Cardiac muscle cell (in vitro differentiated cells and primary cell): ENCODE data around the gene DMAP1. TPM values are rescaled to one million over a fixed set of nuclear protein-coding genes. Genes with fewer than 3 reads are reported as not detected.

Experiments
- DNase-seq, 2 donors: peaks; one replicate each; pipeline versions ENCODE4 v3.0.0 to v3.0.0-alpha.2; 2010 to 2017; ENCODE audit warnings: low read depth in 1 of 2, low spot score in 1 of 2
- H3K27ac ChIP-seq: fragments of 200-600 bp; sonication (generic); 2 replicates; pipeline ENCODE4 v1.5.1; 2016
- H3K27me3 ChIP-seq: fragments of 200-600 bp; sonication (generic); 2 replicates; pipeline ENCODE4 v1.6.0; 2016; ENCODE audit warnings: control low read depth
- H3K36me3 ChIP-seq: fragments of 200-600 bp; sonication (generic); 2 replicates; pipeline ENCODE4 v1.5.1; 2016; ENCODE audit warnings: control low read depth
- H3K4me1 ChIP-seq: fragments of 200-600 bp; sonication (generic); 2 replicates; pipeline ENCODE4 v1.8.1; 2017; ENCODE audit warnings: low read depth, mild to moderate bottlenecking, mixed run types
- H3K4me3 ChIP-seq: fragments of 200-600 bp; sonication (generic); 2 replicates; pipeline ENCODE4 v1.5.1; 2016; ENCODE audit warnings: mild to moderate bottlenecking
- H3K9me3 ChIP-seq: fragments of 200-600 bp; sonication (generic); 2 replicates; pipeline ENCODE4 v1.5.1; 2017; ENCODE audit warnings: low read depth, mild to moderate bottlenecking, control low read depth
- polyA plus RNA-seq: library from polyadenylated mRNA; unstranded; fragments of >200 nt; fragmentation: Nextera tagmentation; extraction: Ambion mirVana; gene quantifications from 2 replicates; pipeline ENCODE4 v1.2.1, GENCODE V29; 2016
- total RNA-seq: library from RNA; depleted of rRNA; stranded (reverse); fragments of >200 nt; gene quantifications from 2 replicates; pipeline ENCODE4 v1.2.3, GENCODE V29; 2016
- TF ChIP-seq, protein P1 (sequence below): IDR thresholded peaks from 2 replicates; pipeline ENCODE4 v1.5.1; 2012; ENCODE audit warnings: low read depth, mild to moderate bottlenecking, low read length

The DMAP1 gene
- total and polyA plus RNA-seq, 2 experiments from 2014 or later, result 77.5 to 93.3 TPM

DNA sequence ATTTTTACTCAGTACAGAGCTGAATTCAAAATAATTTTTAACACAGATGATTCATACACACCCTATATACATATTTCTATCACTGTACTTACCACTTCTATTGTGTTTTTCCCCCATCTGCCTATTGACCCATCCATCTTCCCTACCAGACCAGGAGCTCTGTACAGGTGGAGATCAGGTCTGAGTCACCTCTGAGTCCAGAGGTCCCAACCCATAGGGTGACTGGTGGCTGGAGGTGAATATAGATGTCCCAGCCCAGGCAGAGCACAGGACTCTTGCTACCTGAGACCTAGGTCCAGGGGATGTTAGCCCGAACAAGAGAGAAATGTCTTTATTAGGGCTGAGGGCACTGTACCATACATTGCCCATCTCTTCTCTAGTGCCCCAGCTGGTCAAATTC is 54.8 kb downstream of the DMAP1 start:
- Histone ChIP-seq H3K36me3 (no peaks in the 10 kb centered on the region), H3K4me3 (no peak overlapping the region), H3K27me3 (no peaks in the 10 kb centered on the region), H3K4me1 (no peaks in the 10 kb centered on the region), H3K9me3 (no peaks in the 10 kb centered on the region), H3K27ac (no peak overlapping the region)
- TF ChIP-seq, protein P1, sequence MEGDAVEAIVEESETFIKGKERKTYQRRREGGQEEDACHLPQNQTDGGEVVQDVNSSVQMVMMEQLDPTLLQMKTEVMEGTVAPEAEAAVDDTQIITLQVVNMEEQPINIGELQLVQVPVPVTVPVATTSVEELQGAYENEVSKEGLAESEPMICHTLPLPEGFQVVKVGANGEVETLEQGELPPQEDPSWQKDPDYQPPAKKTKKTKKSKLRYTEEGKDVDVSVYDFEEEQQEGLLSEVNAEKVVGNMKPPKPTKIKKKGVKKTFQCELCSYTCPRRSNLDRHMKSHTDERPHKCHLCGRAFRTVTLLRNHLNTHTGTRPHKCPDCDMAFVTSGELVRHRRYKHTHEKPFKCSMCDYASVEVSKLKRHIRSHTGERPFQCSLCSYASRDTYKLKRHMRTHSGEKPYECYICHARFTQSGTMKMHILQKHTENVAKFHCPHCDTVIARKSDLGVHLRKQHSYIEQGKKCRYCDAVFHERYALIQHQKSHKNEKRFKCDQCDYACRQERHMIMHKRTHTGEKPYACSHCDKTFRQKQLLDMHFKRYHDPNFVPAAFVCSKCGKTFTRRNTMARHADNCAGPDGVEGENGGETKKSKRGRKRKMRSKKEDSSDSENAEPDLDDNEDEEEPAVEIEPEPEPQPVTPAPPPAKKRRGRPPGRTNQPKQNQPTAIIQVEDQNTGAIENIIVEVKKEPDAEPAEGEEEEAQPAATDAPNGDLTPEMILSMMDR, result no peak
- DNase-seq, result no peak

Other genes starting within 250 kb of the DMAP1 start
- gene DPH2, start 243.5 kb upstream of the DMAP1 start, total RNA-seq, result 17.1 and 20.7 TPM in 2 replicates
- gene DPH2, start 243.5 kb upstream of the DMAP1 start, polyA plus RNA-seq, result 21.5 and 38.6 TPM in 2 replicates
- 87.5 and 171 TPM in 2 replicates for gene ATP6V0B, start 238.5 kb upstream of the DMAP1 start, total RNA-seq
- 263 and 316 TPM in 2 replicates for gene ATP6V0B, start 238.5 kb upstream of the DMAP1 start, polyA plus RNA-seq
- 81.6 and 83.3 TPM in 2 replicates for gene B4GALT2, start 234.3 kb upstream of the DMAP1 start, total RNA-seq
- 97.4 and 97.6 TPM in 2 replicates for gene B4GALT2, start 234.3 kb upstream of the DMAP1 start, polyA plus RNA-seq
- gene CCDC24, start 221.9 kb upstream of the DMAP1 start, total RNA-seq, result 20.8 and 26.5 TPM in 2 replicates
- gene CCDC24, start 221.9 kb upstream of the DMAP1 start, polyA plus RNA-seq, result 27.9 and 29.7 TPM in 2 replicates
- 4.9 and 6.0 TPM in 2 replicates for gene SLC6A9, start 182.0 kb upstream of the DMAP1 start, total RNA-seq
- gene SLC6A9, start 182.0 kb upstream of the DMAP1 start, polyA plus RNA-seq, result 12.1 and 13.2 TPM in 2 replicates
- not detected in 2 replicates for gene KLF17, start 94.7 kb upstream of the DMAP1 start, total RNA-seq
- gene KLF17, start 94.7 kb upstream of the DMAP1 start, polyA plus RNA-seq, result not detected in 2 replicates
- gene KLF18, start 71.8 kb upstream of the DMAP1 start, total RNA-seq, result not detected in 2 replicates
- gene KLF18, start 71.8 kb upstream of the DMAP1 start, polyA plus RNA-seq, result not detected in 2 replicates
- 92.1 and 111 TPM in 2 replicates for gene ERI3, start 141.8 kb downstream of the DMAP1 start, total RNA-seq
- 151 and 152 TPM in 2 replicates for gene ERI3, start 141.8 kb downstream of the DMAP1 start, polyA plus RNA-seq
- gene RNF220, start 191.8 kb downstream of the DMAP1 start, total RNA-seq, result 103 and 142 TPM in 2 replicates
- gene RNF220, start 191.8 kb downstream of the DMAP1 start, polyA plus RNA-seq, result 57.6 and 72.3 TPM in 2 replicates